K562 (cell line): ENCODE data around the gene S100A3. TPM values are rescaled to one million over a fixed set of nuclear protein-coding genes. Genes with fewer than 3 reads are reported as not detected.

Source experiments
- ATAC-seq: fragments of 200-7000 bp; cut with Tn5 transposase; 3 replicates; pipeline ENCODE4 v1.9.1; 2020; ENCODE audit warnings: moderate library complexity
- BruUV-seq: library from RNA; stranded (reverse); fragments of 400-500 nt; replicated peaks from 2 replicates; lab custom pipeline; 2021; lab: Mats Ljungman, UMichigan
- CTCF ChIA-PET: fragments of 300-600 bp; formaldehyde crosslinking; extraction: SDS; loops from one replicate; lab custom pipeline; 2021; ENCODE audit warnings: low intra/inter-chr PET ratio; lab: Yijun Ruan, JAX
- POLR2A ChIA-PET: fragments of 300-600, 350-650 bp; sonication (Branson Sonifier 250); formaldehyde crosslinking; extraction: SDS; loops from one replicate; lab custom pipeline; 2021; ENCODE audit warnings: antibody characterized with exemption, inconsistent platforms; lab: Yijun Ruan, JAX
- DNase-seq, 4 experiments: peaks; one replicate each; pipeline versions ENCODE4 v3.0.0 to v3.0.0-alpha.2; 2011 to 2018; ENCODE audit warnings: low spot score in 3 of 4, mixed read lengths in 3 of 4; ENCODE audit errors: extremely low read depth in 1 of 4
- FAIRE-seq: peaks from 2 replicates; lab custom pipeline; 2011; peaks lifted over from hg19 to GRCh38; lab: Jason Lieb, UNC
- H2AFZ ChIP-seq: 2 replicates; pipeline ENCODE4 v1.6.0; 2011; ENCODE audit warnings: low read depth, low read length, control low read depth, inconsistent platforms
- H3K27ac ChIP-seq: fragments of 200-600 bp; 3 replicates; pipeline ENCODE4 v1.8.0; 2011; ENCODE audit warnings: low read depth, mild to moderate bottlenecking, control low read depth, inconsistent platforms, low read length, moderate library complexity, mixed read lengths; ENCODE audit errors: extremely low read depth
- H3K27me3 ChIP-seq, 2 experiments: fragments of 300-600 bp in 1 of 2; 2 replicates in 1 of 2; 3 replicates in 1 of 2; pipeline versions ENCODE4 v1.6.0 to v1.8.0; 2011; ENCODE audit warnings: inconsistent platforms in 2 of 2, low read length in 2 of 2, mild to moderate bottlenecking in 1 of 2, mixed read lengths in 1 of 2, moderate library complexity in 1 of 2; ENCODE audit not compliant: control insufficient read depth in 2 of 2, insufficient read depth in 2 of 2
- H3K36me3 ChIP-seq: fragments of 300-600 bp; 3 replicates; pipeline ENCODE4 v1.8.0; 2011; ENCODE audit warnings: mild to moderate bottlenecking, low read length, inconsistent platforms; ENCODE audit not compliant: control insufficient read depth, insufficient read depth
- H3K4me1 ChIP-seq, 2 experiments: fragments of 200-600 bp in 1 of 2; replicated peaks in 1 of 2; 2 replicates in 1 of 2; 3 replicates in 1 of 2; pipeline versions ENCODE4 v1.5.1 to v1.8.0; 2011; ENCODE audit warnings: inconsistent platforms in 2 of 2, low read length in 2 of 2, mild to moderate bottlenecking in 1 of 2, mixed read lengths in 1 of 2, moderate library complexity in 1 of 2; ENCODE audit not compliant: control insufficient read depth in 2 of 2, insufficient read depth in 2 of 2
- H3K4me2 ChIP-seq: 2 replicates; pipeline ENCODE4 v1.6.1; 2011; ENCODE audit warnings: low read length, control low read depth, inconsistent platforms, mixed read lengths; ENCODE audit not compliant: insufficient read depth
- H3K4me3 ChIP-seq: fragments of 200-600 bp; sonication (generic), shearing (Covaris generic); 2 replicates; pipeline ENCODE4 v1.5.1; 2016; ENCODE audit warnings: control low read depth, inconsistent platforms
- H3K79me2 ChIP-seq: fragments of 200-600 bp; 3 replicates; pipeline ENCODE4 v1.8.0; 2011; ENCODE audit warnings: low read length, inconsistent platforms; ENCODE audit not compliant: control insufficient read depth, insufficient read depth
- H3K9ac ChIP-seq, 2 experiments: 2 replicates each; pipeline versions ENCODE4 v1.6.0 to v1.6.1; 2011; ENCODE audit warnings: low read depth in 2 of 2, low read length in 2 of 2, control low read depth in 1 of 2, inconsistent platforms in 1 of 2, mild to moderate bottlenecking in 1 of 2, mixed read lengths in 1 of 2; ENCODE audit not compliant: insufficient read depth in 1 of 2
- H3K9me1 ChIP-seq: one replicate; pipeline ENCODE4 v1.6.0; 2011; ENCODE audit warnings: inconsistent platforms, mild to moderate bottlenecking, low read length, moderate library complexity; ENCODE audit not compliant: control insufficient read depth, insufficient read depth
- H3K9me3 ChIP-seq: replicated peaks from 2 replicates; pipeline ENCODE4 v1.5.1; 2011; ENCODE audit warnings: low read depth, low read length, inconsistent platforms; ENCODE audit not compliant: control insufficient read depth, insufficient read depth
- H4K20me1 ChIP-seq: replicated peaks from 2 replicates; pipeline ENCODE4 v1.6.1; 2011; ENCODE audit warnings: low read length, inconsistent platforms, mixed read lengths; ENCODE audit not compliant: control insufficient read depth, insufficient read depth
- CTCF ChIP-seq, 3 experiments: IDR thresholded peaks in 2 of 3; conservative IDR thresholded peaks in 1 of 3; 2 replicates each; pipeline ENCODE4 v1.5.1; 2011 to 2012; ENCODE audit warnings: low read length in 3 of 3, mild to moderate bottlenecking in 3 of 3, control low read depth in 2 of 3, improper control_type of control experiment in 1 of 3, inconsistent platforms in 1 of 3, low read depth in 1 of 3, mixed read lengths in 1 of 3, moderate library complexity in 1 of 3; ENCODE audit not compliant: insufficient read depth in 2 of 3
- HNRNPUL1 ChIP-seq: fragments of 200-400 bp; formaldehyde crosslinking; IDR thresholded peaks from 2 replicates; pipeline ENCODE4 v1.6.1; 2017; ENCODE audit warnings: low read length
- PRDM10 ChIP-seq: fragments of 450-650 bp; IDR thresholded peaks from 2 replicates; pipeline ENCODE4 v1.6.1; 2018; ENCODE audit not compliant: partially characterized antibody
- ZKSCAN3 ChIP-seq: fragments of 250-450 bp; sonication (Bioruptor Pico); IDR thresholded peaks from 2 replicates; pipeline ENCODE4 v1.4.0; 2020
- WGBS: fragments of 100-300 bp; shearing (Covaris generic); methylation state at CpG from one replicate; pipeline ENCODE4 v1.1.6; 2016; ENCODE audit warnings: low coverage, mixed read lengths; ENCODE audit not compliant: insufficient coverage; ENCODE audit errors: missing lambda C conversion rate; 5-methylcytosine and 5-hydroxymethylcytosine counted together
- in situ Hi-C: fragments of 300-500 bp; cut with MboI; formaldehyde crosslinking; loops from 4 replicates; pipeline ENCODE4 v1.15.0; 2018; ENCODE audit warnings: inconsistent platforms, mixed read lengths
- intact Hi-C: fragments of 100-400 bp; cut with micrococcal nuclease; formaldehyde crosslinking; loops from 2 replicates; pipeline ENCODE4 v1.14.2; 2022
- polyA plus RNA-seq, 8 experiments: library from polyadenylated mRNA; depleted of rRNA in 4 of 8; stranded (reverse) in 5 of 8; unstranded in 3 of 8; fragments of >200 nt; fragmentation: Nextera tagmentation in 2 of 8; fragmentation: Illumina TruSeq in 1 of 8; extraction: Ambion mirVana in 2 of 8; extraction: Trizol in 1 of 8; gene quantifications; 2 replicates each; pipeline versions ENCODE4 v1.2.1 to v1.2.3, GENCODE V29; 2011 to 2014; ENCODE audit warnings: inconsistent platforms in 1 of 8, missing spikeins in 1 of 8
- total RNA-seq, 7 experiments: library from RNA; depleted of rRNA in 6 of 7; stranded (reverse); fragments of >200 nt in 6 of 7; fragmentation: Illumina TruSeq in 2 of 7; extraction: Trizol in 2 of 7; gene quantifications; 2 replicates each; pipeline versions ENCODE4 v1.2.1 to v1.2.3, GENCODE V29; 2011 to 2021; ENCODE audit warnings: low replicate concordance in 1 of 7
- TF ChIP-seq, protein P1 (sequence below): sonication (generic); formaldehyde crosslinking; IDR thresholded peaks from 2 replicates; pipeline ENCODE4 v1.8.1; 2023; ENCODE audit warnings: mild to moderate bottlenecking, missing genetic modification reagents
- TF ChIP-seq, protein P2 (sequence below): fragments of 250-450 bp; sonication (Bioruptor Pico); IDR thresholded peaks from 2 replicates; pipeline ENCODE4 v1.5.0; 2021; ENCODE audit warnings: mild to moderate bottlenecking, moderate library complexity

The S100A3 gene
- total and polyA plus RNA-seq, 9 of the 15 experiments (the other 6 are each of a cell fraction or from before 2014, with no cell fraction given): 0.08 to 1.7 (median 0.18) TPM; not detected in 4

GRCh38 chr1:153552335-153552734, 3.3 kb upstream of the S100A3 start:
- intact Hi-C loops: no loop called here
- TF ChIP-seq PRDM10 (peak; percentile 22), HNRNPUL1 (no peak), ZKSCAN3 (CRISPR knock-in tag) (no peak), CTCF (IDR thresholded peaks at IDR 0.05 in 2 of 3, conservative IDR thresholded peaks at IDR 0.05 in 1 of 3; ENCODE audit: insufficient read depth in 2 of 3, low read depth in 1 of 3, low read length in 3 of 3) (0 out of 6 replicates have a peak, but pooled peaks of 1 of the 3 experiments have one; percentile 11)
- TF ChIP-seq, protein P1, sequence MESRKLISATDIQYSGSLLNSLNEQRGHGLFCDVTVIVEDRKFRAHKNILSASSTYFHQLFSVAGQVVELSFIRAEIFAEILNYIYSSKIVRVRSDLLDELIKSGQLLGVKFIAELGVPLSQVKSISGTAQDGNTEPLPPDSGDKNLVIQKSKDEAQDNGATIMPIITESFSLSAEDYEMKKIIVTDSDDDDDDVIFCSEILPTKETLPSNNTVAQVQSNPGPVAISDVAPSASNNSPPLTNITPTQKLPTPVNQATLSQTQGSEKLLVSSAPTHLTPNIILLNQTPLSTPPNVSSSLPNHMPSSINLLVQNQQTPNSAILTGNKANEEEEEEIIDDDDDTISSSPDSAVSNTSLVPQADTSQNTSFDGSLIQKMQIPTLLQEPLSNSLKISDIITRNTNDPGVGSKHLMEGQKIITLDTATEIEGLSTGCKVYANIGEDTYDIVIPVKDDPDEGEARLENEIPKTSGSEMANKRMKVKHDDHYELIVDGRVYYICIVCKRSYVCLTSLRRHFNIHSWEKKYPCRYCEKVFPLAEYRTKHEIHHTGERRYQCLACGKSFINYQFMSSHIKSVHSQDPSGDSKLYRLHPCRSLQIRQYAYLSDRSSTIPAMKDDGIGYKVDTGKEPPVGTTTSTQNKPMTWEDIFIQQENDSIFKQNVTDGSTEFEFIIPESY (CRISPR knock-in tag): peak; percentile 73; the same call in 1 of the 2 replicates
- TF ChIP-seq, protein P2, sequence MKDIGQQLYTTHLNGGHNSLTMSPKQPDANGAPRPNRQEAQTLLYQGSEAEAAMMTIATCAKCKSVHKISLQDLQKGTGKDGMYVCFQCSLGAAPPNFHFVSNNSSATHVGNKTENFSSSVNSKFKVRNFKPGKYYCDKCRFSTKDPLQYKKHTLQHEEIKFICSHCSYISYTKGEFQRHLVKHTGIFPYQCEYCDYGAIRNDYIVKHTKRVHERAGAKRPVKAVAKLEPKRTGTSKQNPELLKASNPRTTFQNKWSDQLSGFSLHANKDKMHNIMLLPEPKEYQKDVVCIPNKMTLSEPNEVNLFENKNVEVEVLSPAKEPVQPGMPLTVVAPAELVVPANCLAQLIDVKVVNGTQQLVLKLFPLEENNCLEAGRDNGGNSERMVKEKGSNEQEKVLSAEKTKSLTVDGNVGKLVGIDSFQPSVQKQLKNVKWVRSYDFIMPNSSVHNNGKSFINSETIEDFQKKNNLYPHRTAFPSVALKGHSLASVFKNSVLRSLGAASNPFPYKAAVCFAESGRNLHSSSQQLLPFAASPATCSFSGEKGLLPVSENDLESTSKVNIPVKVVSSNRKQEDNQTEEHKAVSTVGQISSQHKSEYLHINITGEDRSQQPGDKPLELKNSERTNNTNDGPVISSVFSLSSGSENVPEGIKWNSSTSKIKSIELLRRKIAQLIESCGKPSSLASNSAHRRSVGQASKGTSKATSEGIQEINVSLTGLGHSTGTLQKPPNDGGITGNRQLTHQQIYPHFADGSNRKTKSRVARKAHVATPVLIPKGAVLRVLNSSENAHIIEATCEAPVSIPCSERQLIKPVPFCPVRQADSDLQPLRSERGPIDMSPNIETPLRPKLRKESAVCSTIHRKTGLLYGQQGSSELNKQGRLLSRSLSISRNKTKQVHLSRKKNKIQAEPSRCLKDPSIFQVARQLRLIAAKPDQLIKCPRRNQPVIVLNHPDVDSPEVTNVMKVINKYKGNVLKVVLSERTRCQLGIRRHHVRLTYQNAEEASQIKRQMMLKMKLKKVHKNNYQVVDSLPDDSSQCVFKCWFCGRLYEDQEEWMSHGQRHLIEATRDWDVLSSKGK: no peak
- TF ChIP-seq, all 486 proteins: peak for 3
- no peaks in the 10 kb centered on the region for H3K9me3 ChIP-seq
- no TSS peak for BruUV-seq
- no peaks in the 10 kb centered on the region for H4K20me1 ChIP-seq
- no peak overlapping the region for H3K4me2 ChIP-seq
- H3K9ac ChIP-seq: no peak overlapping the region
- DNase-seq: peak in 1 of 4 experiments; percentile 43
- no peaks in the 10 kb centered on the region for H3K36me3 ChIP-seq
- no peaks in the 10 kb centered on the region for H3K79me2 ChIP-seq
- in situ Hi-C loops: no loop called here
- WGBS: 76% methylated on average over 8 of the region's 8 CpGs
- no peaks in the 10 kb centered on the region for H3K9me1 ChIP-seq
- ChIA-PET CTCF (no interaction called here), POLR2A (no interaction called here)
- no peak overlapping the region for H3K4me3 ChIP-seq
- H3K27ac ChIP-seq: no peak overlapping the region
- no peak overlapping the region for H2AFZ ChIP-seq
- H3K4me1 ChIP-seq: peaks cover 30 to 32% of the 10 kb centered on the region in 2 experiments; a peak in 4 of 5 replicates
- no peak for FAIRE-seq
- no peaks in the 10 kb centered on the region for H3K27me3 ChIP-seq
- peak; percentile 58; the same call in 2 of the 3 replicates for ATAC-seq
